ENCODE data around the gene ELF1. TPM values are rescaled to one million over a fixed set of nuclear protein-coding genes. Genes with fewer than 3 reads are reported as not detected.

Gene ELF1
- total and polyA plus RNA-seq, 2 of the 8 experiments (the other 6 are each of a cell fraction or from before 2014, with no cell fraction given): 5.6 to 18.2 TPM

DNA sequence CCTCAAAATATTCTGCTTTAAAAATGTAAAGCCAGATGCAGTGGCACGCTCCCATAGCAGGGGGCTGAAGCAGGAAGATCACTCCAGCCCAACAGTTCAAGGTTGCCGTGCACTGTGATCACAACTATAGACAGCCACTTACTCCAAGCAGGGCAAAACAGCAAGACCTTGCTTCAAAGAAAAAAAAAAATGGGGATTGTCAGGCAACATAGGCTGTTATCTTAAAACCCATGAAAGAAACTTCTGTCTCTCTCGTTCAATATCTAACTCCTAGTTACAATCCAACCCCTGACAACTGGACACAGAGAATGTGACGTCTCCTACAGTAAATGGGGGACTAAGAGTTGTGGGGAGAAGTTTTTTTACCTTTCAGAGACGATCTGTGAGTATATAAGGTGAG is 17.4 kb downstream of the ELF1 start:
- Histone ChIP-seq H3K9me3 (ENCODE audit: insufficient read depth in 2 of 2, low read depth in 1 of 2, low read length in 1 of 2) (no peaks in the 10 kb centered on the region), H3K23ac (ENCODE audit: insufficient read length) (no peak overlapping the region), H3K4me2 (ENCODE audit: insufficient read depth in 1 of 2, low read depth in 2 of 2, low read length in 2 of 2) (no peak overlapping the region), H3K79me2 (ENCODE audit: control insufficient read depth in 1 of 2, insufficient read depth in 2 of 2, low read length in 2 of 2) (no peaks in the 10 kb centered on the region; a peak in 1 of 4 replicates), H4K91ac (replicated peaks; ENCODE audit: insufficient read length, low read length) (no peak overlapping the region), H3K23me2 (ENCODE audit: low read depth, low read length) (no peaks in the 10 kb centered on the region; the same call in 1 of the 2 replicates), H2BK15ac (ENCODE audit: low read length) (no peak overlapping the region), H3K4me1 (replicated peaks in 1 of 4; ENCODE audit: control insufficient read depth in 3 of 4, insufficient read depth in 4 of 4, low read length in 3 of 4) (peaks cover 0 to 2% (median 0%) of the 10 kb centered on the region in 4 experiments; a peak in 2 of 7 replicates), H4K8ac (ENCODE audit: extremely low read depth, insufficient read depth, low read length) (no peak overlapping the region), H2BK120ac (replicated peaks; ENCODE audit: low read depth, low read length) (no peak overlapping the region), H3K4me3 (ENCODE audit: extremely low read depth in 1 of 4, insufficient read depth in 2 of 4, low read depth in 3 of 4, low read length in 4 of 4) (no peak overlapping the region), H4K5ac (ENCODE audit: insufficient read length, low read depth, low read length) (no peak overlapping the region), H2BK20ac (ENCODE audit: low read length) (no peak overlapping the region), H4K20me1 (replicated peaks in 1 of 2; ENCODE audit: control insufficient read depth in 1 of 2, insufficient read depth in 2 of 2, low read length in 2 of 2) (no peaks in the 10 kb centered on the region), H2BK5ac (ENCODE audit: low read depth, low read length) (no peak overlapping the region), H3K27me3 (replicated peaks in 1 of 4; ENCODE audit: control insufficient read depth in 3 of 4, extremely low read depth in 1 of 4, insufficient read depth in 3 of 4, low read length in 3 of 4) (no peaks in the 10 kb centered on the region), H2AFZ (ENCODE audit: low read length) (no peak overlapping the region), H3K27ac (ENCODE audit: low read depth, low read length) (no peak overlapping the region), H3K56ac (replicated peaks; ENCODE audit: insufficient read length, low read depth, low read length) (no peak overlapping the region), H3K14ac (ENCODE audit: insufficient read length) (no peak overlapping the region), H3K9ac (replicated peaks in 1 of 4; ENCODE audit: extremely low read depth in 1 of 4, low read depth in 3 of 4, low read length in 3 of 4) (no peak overlapping the region), H3K4ac (replicated peaks; ENCODE audit: insufficient read length, low read depth, low read length) (no peak overlapping the region), H3K36me3 (ENCODE audit: control insufficient read depth in 2 of 4, insufficient read depth in 4 of 4, low read length in 3 of 4) (no peaks in the 10 kb centered on the region), H2AK5ac (ENCODE audit: low read depth, low read length) (no peak overlapping the region), H3K18ac (ENCODE audit: extremely low read depth, low read length) (no peak overlapping the region), H2BK12ac (ENCODE audit: low read depth, low read length) (no peak overlapping the region), H3K79me1 (ENCODE audit: low read depth, low read length) (no peaks in the 10 kb centered on the region)
- CTCF ChIA-PET (ENCODE audit: partially characterized antibody): no interaction called here
- POLR2A ChIA-PET (ENCODE audit: partially characterized antibody): no interaction called here
- WGBS, 2 experiments (ENCODE audit: extremely low coverage in 1 of 2, insufficient coverage in 1 of 2, insufficient read length in 1 of 2, insufficient replicate concordance in 2 of 2, low coverage in 1 of 2, low lambda C conversion rate in 2 of 2, missing lambda C conversion rate in 1 of 2): 87% methylated on average over 5 of the region's 5 CpGs; no CpG with 5 or more reads in 1 of the 2 experiments
- DNase-seq (ENCODE audit: low read depth in 1 of 2, low spot score in 2 of 2): no peak
- FAIRE-seq: no peak
- no peak for TF ChIP-seq TCF12 (IDR thresholded peaks at IDR 0.05; ENCODE audit: low read depth, low read length)
- no peak for TF ChIP-seq YY1 (IDR thresholded peaks at IDR 0.05; ENCODE audit: low read depth, low read length)
- TF ChIP-seq BRCA1 (IDR thresholded peaks at IDR 0.05; ENCODE audit: low read depth, low read length): no peak
- TF ChIP-seq, protein P1, sequence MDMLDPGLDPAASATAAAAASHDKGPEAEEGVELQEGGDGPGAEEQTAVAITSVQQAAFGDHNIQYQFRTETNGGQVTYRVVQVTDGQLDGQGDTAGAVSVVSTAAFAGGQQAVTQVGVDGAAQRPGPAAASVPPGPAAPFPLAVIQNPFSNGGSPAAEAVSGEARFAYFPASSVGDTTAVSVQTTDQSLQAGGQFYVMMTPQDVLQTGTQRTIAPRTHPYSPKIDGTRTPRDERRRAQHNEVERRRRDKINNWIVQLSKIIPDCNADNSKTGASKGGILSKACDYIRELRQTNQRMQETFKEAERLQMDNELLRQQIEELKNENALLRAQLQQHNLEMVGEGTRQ (IDR thresholded peaks at IDR 0.05; ENCODE audit: low read length): no peak
- TF ChIP-seq ASH2L (IDR thresholded peaks at IDR 0.05; ENCODE audit: low read length): no peak
- no peak for TF ChIP-seq GABPA (IDR thresholded peaks at IDR 0.05; ENCODE audit: borderline replicate concordance, insufficient read depth, low read length)
- TF ChIP-seq RFX5 (IDR thresholded peaks at IDR 0.05; ENCODE audit: borderline replicate concordance, low read depth, low read length): no peak
- no peak for TF ChIP-seq RNF2 (IDR thresholded peaks at IDR 0.05; ENCODE audit: borderline replicate concordance, low read depth, low read length, missing control alignments, poor library complexity, severe bottlenecking)
- TF ChIP-seq CHD2 (IDR thresholded peaks at IDR 0.05; ENCODE audit: low read length): no peak
- TF ChIP-seq BCL11A (IDR thresholded peaks at IDR 0.05; ENCODE audit: low read depth in 2 of 2, low read length in 2 of 2): no peak
- no peak for TF ChIP-seq JUN (IDR thresholded peaks at IDR 0.05; ENCODE audit: low read depth, low read length)
- TF ChIP-seq, protein P2, sequence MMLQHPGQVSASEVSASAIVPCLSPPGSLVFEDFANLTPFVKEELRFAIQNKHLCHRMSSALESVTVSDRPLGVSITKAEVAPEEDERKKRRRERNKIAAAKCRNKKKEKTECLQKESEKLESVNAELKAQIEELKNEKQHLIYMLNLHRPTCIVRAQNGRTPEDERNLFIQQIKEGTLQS (IDR thresholded peaks at IDR 0.05; ENCODE audit: insufficient read depth, low read depth, low read length): no peak
- no peak for TF ChIP-seq CBX5 (IDR thresholded peaks at IDR 0.05; ENCODE audit: low read depth, low read length)
- no peak for TF ChIP-seq SIX5 (IDR thresholded peaks at IDR 0.05; ENCODE audit: low read depth, low read length)
